ENCODE data around the gene PTCH2. TPM values are rescaled to one million over a fixed set of nuclear protein-coding genes. Genes with fewer than 3 reads are reported as not detected.
"Not testable (repeated sequence)": the region's sequence is repeated elsewhere in the genome, so short reads cannot be mapped to it uniquely, and the experiment has no call there.

The PTCH2 gene
- total RNA-seq, 1 experiment from 2014 or later = 0.79 TPM

DNA sequence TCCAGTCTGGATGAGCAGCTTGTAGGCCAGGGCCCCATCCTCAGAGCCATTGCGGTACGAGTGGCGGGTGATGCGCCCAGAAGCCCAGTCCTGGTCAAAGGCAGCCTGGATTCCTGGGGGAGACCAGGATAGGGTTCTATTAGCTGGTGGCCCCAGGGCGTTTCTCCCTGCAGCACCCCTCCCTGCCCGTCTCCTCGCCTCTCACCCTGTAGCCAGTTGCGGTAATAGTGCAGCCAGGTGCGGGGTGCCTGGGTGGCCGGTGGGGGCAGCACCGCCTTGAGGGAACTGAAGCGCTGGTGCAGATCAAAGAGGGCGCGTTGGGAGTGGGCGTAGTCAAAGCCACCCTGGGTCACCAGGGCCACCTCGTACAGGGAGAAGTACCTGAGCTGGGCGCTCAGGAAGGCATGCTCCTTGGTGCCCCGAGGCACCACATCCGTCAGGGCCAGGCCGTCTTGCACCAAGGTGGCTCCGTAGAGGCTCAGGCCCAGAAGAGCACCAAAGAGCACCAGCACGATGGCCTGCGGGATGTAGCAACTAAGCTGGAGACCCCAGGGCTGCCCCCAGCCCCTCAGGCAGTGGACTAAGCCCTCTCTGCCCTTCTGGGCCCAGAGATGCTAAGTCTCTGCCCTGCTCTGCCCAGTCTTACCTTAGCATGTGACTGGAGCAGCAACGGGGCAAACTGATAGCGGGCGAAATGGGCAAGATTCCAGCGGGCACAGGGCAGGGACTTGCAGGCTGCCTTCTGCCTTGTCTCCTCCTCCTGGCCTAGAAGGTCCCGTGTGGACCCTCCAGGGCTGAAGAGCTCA lies 15.7 kb downstream of the PTCH2 start:
- no peaks in the 10 kb centered on the region for H3K4me1 Mint-ChIP-seq (ENCODE audit: insufficient read depth, unreplicated experiment)
- H3K27me3 Mint-ChIP-seq (ENCODE audit: insufficient read depth, unreplicated experiment) = no peaks in the 10 kb centered on the region
- ChIA-PET CTCF (interaction anchor here (0.6 to 1.6 kb wide), 4 partner anchors 10 to 664 kb away, joined by 3 read pairs; partner anchors contain the start of gene TESK2), POLR2A (interaction anchor here (0.8 kb wide), 1 partner anchor 52 kb away, joined by 3 read pairs; the partner anchor contains the start of gene RPS8)
- TF ChIP-seq, protein P1, sequence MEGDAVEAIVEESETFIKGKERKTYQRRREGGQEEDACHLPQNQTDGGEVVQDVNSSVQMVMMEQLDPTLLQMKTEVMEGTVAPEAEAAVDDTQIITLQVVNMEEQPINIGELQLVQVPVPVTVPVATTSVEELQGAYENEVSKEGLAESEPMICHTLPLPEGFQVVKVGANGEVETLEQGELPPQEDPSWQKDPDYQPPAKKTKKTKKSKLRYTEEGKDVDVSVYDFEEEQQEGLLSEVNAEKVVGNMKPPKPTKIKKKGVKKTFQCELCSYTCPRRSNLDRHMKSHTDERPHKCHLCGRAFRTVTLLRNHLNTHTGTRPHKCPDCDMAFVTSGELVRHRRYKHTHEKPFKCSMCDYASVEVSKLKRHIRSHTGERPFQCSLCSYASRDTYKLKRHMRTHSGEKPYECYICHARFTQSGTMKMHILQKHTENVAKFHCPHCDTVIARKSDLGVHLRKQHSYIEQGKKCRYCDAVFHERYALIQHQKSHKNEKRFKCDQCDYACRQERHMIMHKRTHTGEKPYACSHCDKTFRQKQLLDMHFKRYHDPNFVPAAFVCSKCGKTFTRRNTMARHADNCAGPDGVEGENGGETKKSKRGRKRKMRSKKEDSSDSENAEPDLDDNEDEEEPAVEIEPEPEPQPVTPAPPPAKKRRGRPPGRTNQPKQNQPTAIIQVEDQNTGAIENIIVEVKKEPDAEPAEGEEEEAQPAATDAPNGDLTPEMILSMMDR (IDR thresholded peaks at IDR 0.05; ENCODE audit: unreplicated experiment) = no peak
- H3K4me3 Mint-ChIP-seq (ENCODE audit: unreplicated experiment) = no peak overlapping the region
- no peak overlapping the region for H3K27ac Mint-ChIP-seq (ENCODE audit: low read depth, unreplicated experiment)
- peaks cover 6% of the 10 kb centered on the region for H3K36me3 Mint-ChIP-seq (ENCODE audit: insufficient read depth, unreplicated experiment)
- H3K9me3 Mint-ChIP-seq (ENCODE audit: unreplicated experiment) = no peaks in the 10 kb centered on the region
- intact Hi-C loops (cut with micrococcal nuclease) = no loop called here
- no TSS peak for BruUV-seq (replicated peaks)
- DNase-seq (ENCODE audit: unreplicated experiment) = no peak

DNA sequence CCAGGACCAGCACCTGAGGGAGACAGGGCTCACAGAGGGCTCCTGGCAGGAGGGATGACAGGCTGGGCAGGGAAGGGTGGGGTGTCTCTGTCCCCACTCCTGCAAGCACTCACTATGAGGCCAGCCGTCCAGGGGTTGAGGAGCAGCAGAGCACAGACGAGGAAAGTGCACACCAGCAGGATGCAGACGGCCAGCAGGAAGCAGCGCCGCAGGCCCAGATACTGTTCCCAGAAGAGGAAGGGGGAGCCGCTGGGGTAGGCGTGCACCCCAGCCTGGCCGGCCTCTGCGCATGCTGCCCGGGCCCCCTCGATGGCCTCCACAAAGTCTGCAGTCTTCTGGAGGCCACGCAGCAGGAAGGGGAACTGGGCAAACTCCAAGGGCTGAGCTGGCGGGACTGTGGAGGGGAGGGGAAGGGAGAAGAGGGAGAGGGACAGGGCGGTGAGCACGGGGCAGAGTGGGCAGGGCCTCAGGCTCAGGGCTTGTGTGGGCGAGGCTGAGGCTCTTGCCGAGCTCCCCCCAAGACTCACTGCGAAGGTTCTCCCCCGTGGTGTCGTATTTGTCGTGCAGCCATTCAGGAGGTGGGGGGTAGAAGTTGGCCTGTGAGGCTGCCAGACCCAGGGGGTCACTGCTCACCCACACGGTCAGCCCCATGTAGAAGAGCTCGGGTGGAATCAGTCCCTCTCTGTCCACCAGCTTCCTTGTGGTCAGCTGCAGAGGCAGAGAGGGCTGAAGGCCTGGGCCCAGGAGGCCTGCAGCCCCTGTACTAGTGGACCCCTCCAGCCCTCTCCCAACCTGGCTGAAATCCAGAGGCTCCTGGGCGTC lies 16.5 kb downstream of the PTCH2 start:
- Mint-ChIP-seq H3K27me3 (ENCODE audit: insufficient read depth, unreplicated experiment) (no peaks in the 10 kb centered on the region), H3K27ac (ENCODE audit: low read depth, unreplicated experiment) (no peak overlapping the region), H3K9me3 (ENCODE audit: unreplicated experiment) (no peaks in the 10 kb centered on the region), H3K36me3 (ENCODE audit: insufficient read depth, unreplicated experiment) (peaks cover 13% of the 10 kb centered on the region), H3K4me3 (ENCODE audit: unreplicated experiment) (no peak overlapping the region), H3K4me1 (ENCODE audit: insufficient read depth, unreplicated experiment) (no peaks in the 10 kb centered on the region)
- ChIA-PET POLR2A (interaction anchor here (0.7 to 0.8 kb wide), 2 partner anchors 11 to 51 kb away, joined by 3 read pairs; partner anchors contain the start of gene RPS8), CTCF (interaction anchor here (0.5 to 1.6 kb wide), 6 partner anchors 9 to 665 kb away, joined by 3 read pairs; partner anchors contain the start of gene TESK2)
- TF ChIP-seq, protein P1 (IDR thresholded peaks at IDR 0.05; ENCODE audit: unreplicated experiment) = no peak
- no peak for DNase-seq (ENCODE audit: unreplicated experiment)
- no TSS peak for BruUV-seq (replicated peaks)
- intact Hi-C loops (cut with micrococcal nuclease) = no loop called here

DNA sequence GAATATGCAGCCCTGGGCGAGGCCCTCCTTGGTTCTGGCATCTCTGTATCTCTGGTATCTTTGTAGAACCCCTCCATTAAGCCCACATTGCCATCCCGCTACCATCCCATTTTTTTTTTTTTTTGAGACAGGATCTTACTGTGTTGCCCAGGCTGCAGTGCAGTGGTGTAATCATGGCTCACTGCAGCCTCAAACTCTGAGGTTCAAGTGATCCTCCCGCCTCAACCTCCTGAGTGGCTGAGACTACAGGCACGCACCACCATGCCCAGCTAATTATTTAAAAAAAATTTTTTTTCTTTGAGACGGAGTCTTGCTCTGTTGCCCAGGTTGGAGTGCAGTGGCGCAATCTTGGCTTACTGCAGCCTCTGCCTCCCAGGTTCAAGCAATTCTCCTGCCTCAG lies 18.7 kb downstream of the PTCH2 start:
- BruUV-seq (replicated peaks); H3K27ac Mint-ChIP-seq (ENCODE audit: low read depth, unreplicated experiment); H3K9me3 Mint-ChIP-seq (ENCODE audit: unreplicated experiment); intact Hi-C loops (cut with micrococcal nuclease); DNase-seq (ENCODE audit: unreplicated experiment); H3K27me3 Mint-ChIP-seq (ENCODE audit: insufficient read depth, unreplicated experiment); CTCF ChIA-PET; H3K4me3 Mint-ChIP-seq (ENCODE audit: unreplicated experiment): not testable (repeated sequence)
- peaks cover 26% of the 10 kb centered on the region for H3K36me3 Mint-ChIP-seq (ENCODE audit: insufficient read depth, unreplicated experiment)
- POLR2A ChIA-PET = interaction anchor here (0.9 to 1.4 kb wide), 2 partner anchors 24 to 95 kb away, joined by 3 read pairs; partner anchors contain the start of gene PLK3
- peaks cover 12% of the 10 kb centered on the region for H3K4me1 Mint-ChIP-seq (ENCODE audit: insufficient read depth, unreplicated experiment)

DNA sequence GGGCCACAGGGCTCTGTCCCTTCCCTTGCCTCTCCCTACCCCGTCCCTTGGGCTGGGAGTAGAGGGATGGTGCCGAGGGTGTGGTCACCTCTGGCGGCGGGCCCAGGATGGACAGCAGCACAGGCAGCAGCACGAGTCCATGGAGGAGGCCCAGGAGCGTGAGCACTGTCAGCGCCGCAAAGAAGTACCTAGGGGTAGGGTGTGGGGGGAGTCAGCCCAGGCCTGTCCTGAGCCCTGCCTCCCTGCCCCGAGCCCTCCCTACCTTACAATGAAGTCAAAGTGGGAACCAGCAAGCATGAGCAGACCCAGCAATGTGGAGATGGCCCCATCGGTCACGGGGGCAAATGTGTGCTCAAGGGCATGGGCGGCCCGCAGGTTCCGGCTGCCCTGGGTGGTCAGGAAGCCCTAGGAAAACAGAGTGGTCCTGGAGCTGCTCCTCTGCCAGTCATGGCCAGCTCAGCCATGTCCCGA lies 20.0 kb downstream of the PTCH2 start:
- no TSS peak for BruUV-seq (replicated peaks)
- intact Hi-C loops (cut with micrococcal nuclease) = no loop called here
- H3K9me3 Mint-ChIP-seq (ENCODE audit: unreplicated experiment) = no peaks in the 10 kb centered on the region
- POLR2A ChIA-PET = interaction anchor here (0.9 to 7.0 kb wide), 5 partner anchors 8 to 668 kb away, joined by 3 to 79 read pairs (median 3); partner anchors contain the start of genes BTBD19, DYNLT4, PLK3 and TESK2
- no peak overlapping the region for H3K4me3 Mint-ChIP-seq (ENCODE audit: unreplicated experiment)
- TF ChIP-seq, protein P1 (IDR thresholded peaks at IDR 0.05; ENCODE audit: unreplicated experiment) = no peak
- no peak overlapping the region for H3K27ac Mint-ChIP-seq (ENCODE audit: low read depth, unreplicated experiment)
- CTCF ChIA-PET = interaction anchor here (0.6 to 0.8 kb wide), 3 partner anchors 36 to 229 kb away, joined by 3 read pairs; no protein-coding TSS in a partner anchor
- H3K27me3 Mint-ChIP-seq (ENCODE audit: insufficient read depth, unreplicated experiment) = no peaks in the 10 kb centered on the region
- H3K36me3 Mint-ChIP-seq (ENCODE audit: insufficient read depth, unreplicated experiment) = peaks cover 27% of the 10 kb centered on the region
- H3K4me1 Mint-ChIP-seq (ENCODE audit: insufficient read depth, unreplicated experiment) = peaks cover 19% of the 10 kb centered on the region
- no peak for DNase-seq (ENCODE audit: unreplicated experiment)

Data from MCF 10A (cell line).